Measurements from ENCODE around the gene DPP4. TPM values are rescaled to one million over a fixed set of nuclear protein-coding genes. Genes with fewer than 3 reads are reported as not detected.

DPP4 gene
- total RNA-seq, 1 experiment from 2014 or later: 2.8 TPM

- no peak overlapping the region for H2BK120ac ChIP-seq (ENCODE audit: low read depth, low read length, poor library complexity, severe bottlenecking)
- H2BK20ac ChIP-seq (ENCODE audit: low read depth, low read length, poor library complexity, severe bottlenecking): no peak overlapping the region
- no peak overlapping the region for H3K27ac Mint-ChIP-seq
- WGBS (ENCODE audit: extremely low coverage, insufficient read length, low lambda C conversion rate): no CpG with 5 or more reads among the region's 2 CpGs
- H4K5ac ChIP-seq (ENCODE audit: insufficient read length, low read depth, low read length): no peak overlapping the region
- H3K9ac ChIP-seq (ENCODE audit: extremely low read depth, insufficient read length, low read length): no peak overlapping the region
- no peak overlapping the region for H2BK5ac ChIP-seq (ENCODE audit: insufficient read length, low read length)
- no peaks in the 10 kb centered on the region for H3K36me3 Mint-ChIP-seq (ENCODE audit: insufficient read depth in 1 of 3, low read depth in 3 of 3)
- no peak overlapping the region for H4K91ac ChIP-seq (ENCODE audit: insufficient read length, low read depth, low read length)
- no peak overlapping the region for H2BK15ac ChIP-seq (ENCODE audit: low read depth, low read length)
- no peak overlapping the region for H3K4ac ChIP-seq (ENCODE audit: low read depth, low read length)
- H3K14ac ChIP-seq (ENCODE audit: insufficient read depth, low read length): no peak overlapping the region
- no peaks in the 10 kb centered on the region for H3K23me2 ChIP-seq (ENCODE audit: insufficient read length, low read depth, low read length, poor library complexity, severe bottlenecking)
- H3K79me1 ChIP-seq (ENCODE audit: insufficient read depth, low read depth, low read length, poor library complexity, severe bottlenecking): no peaks in the 10 kb centered on the region
- H3K4me1 ChIP-seq (ENCODE audit: insufficient read depth, low read length): peaks cover 2% of the 10 kb centered on the region; the same call in 1 of the 2 replicates
- DNase-seq: no peak
- no peak overlapping the region for H3K23ac ChIP-seq (ENCODE audit: insufficient read length, low read depth, low read length)
- no peak overlapping the region for H3K56ac ChIP-seq (ENCODE audit: insufficient read length, low read depth, low read length)
- no peaks in the 10 kb centered on the region for H3K27me3 Mint-ChIP-seq (ENCODE audit: low read depth)
- no peak overlapping the region for H2AK5ac ChIP-seq (ENCODE audit: insufficient read length, low read length)
- no peaks in the 10 kb centered on the region for H3K27me3 ChIP-seq (ENCODE audit: insufficient read depth, low read length)
- no peak overlapping the region for H3T11ph ChIP-seq (ENCODE audit: low read length)
- no peak overlapping the region for H2BK12ac ChIP-seq (ENCODE audit: insufficient read length, low read depth, low read length)
- no peaks in the 10 kb centered on the region for H3K79me2 ChIP-seq (ENCODE audit: insufficient read depth, low read length)
- no peak overlapping the region for H2AFZ ChIP-seq (ENCODE audit: low read length)
- TF ChIP-seq CTCF (conservative IDR thresholded peaks at IDR 0.05): no peak
- no peak overlapping the region for H4K8ac ChIP-seq (replicated peaks; ENCODE audit: insufficient read length, low read depth, low read length)
- no peaks in the 10 kb centered on the region for H3K9me3 ChIP-seq (ENCODE audit: control insufficient read depth, low read depth, low read length)
- no peak overlapping the region for H3K18ac ChIP-seq (ENCODE audit: insufficient read length, low read depth, low read length)
- H3K27ac ChIP-seq (ENCODE audit: insufficient read length, low read depth, low read length): no peak overlapping the region
- no peaks in the 10 kb centered on the region for H4K20me1 ChIP-seq (ENCODE audit: control insufficient read depth, insufficient read depth, insufficient read length)
- no peak overlapping the region for H3K4me2 ChIP-seq (ENCODE audit: insufficient read depth, insufficient read length, low read length)
- peaks cover 12 to 20% of the 10 kb centered on the region in 2 experiments for H3K4me1 Mint-ChIP-seq
- H3K9me3 Mint-ChIP-seq: no peaks in the 10 kb centered on the region
- no peak overlapping the region for H3K4me3 Mint-ChIP-seq
Observed at GRCh38 chr2:161972866-161973265, 101.1 kb downstream of the DPP4 start.

Measured in H9 (cell line).